ENCODE results near the gene KANSL1L.
"Not testable (repeated sequence)": the region's sequence is repeated elsewhere in the genome, so short reads cannot be mapped to it uniquely, and the experiment has no call there.

Gene KANSL1L

GRCh38 chr2:210171309-210172218, at the start of gene KANSL1L:
KANSL1L (minus strand) TSS chr2:210171409; CDS start chr2:210154582, 16,827 bp downstream.
- DNase-seq, result peak; percentile 94

- DNase-seq, result no peak
Measured at GRCh38 chr2:210215120-210215519, 43.9 kb upstream of the KANSL1L start.

GRCh38 chr2:210210185-210210584, 39.0 kb upstream of the KANSL1L start:
- no peak for DNase-seq

- DNase-seq, result no peak
Measured at GRCh38 chr2:210207929-210208328, 36.7 kb upstream of the KANSL1L start.

- no peak for DNase-seq
Measured at GRCh38 chr2:210203558-210203957, 32.3 kb upstream of the KANSL1L start.

- no peak for DNase-seq
Measured at GRCh38 chr2:210203147-210203546, 31.9 kb upstream of the KANSL1L start.

- DNase-seq, result no peak
Measured at GRCh38 chr2:210199854-210200253, 28.6 kb upstream of the KANSL1L start.

- DNase-seq, result no peak
Measured at GRCh38 chr2:210199186-210199765, 28.1 kb upstream of the KANSL1L start.

GRCh38 chr2:210198326-210198725, 27.1 kb upstream of the KANSL1L start:
- DNase-seq, result no peak

GRCh38 chr2:210197720-210198119, 26.5 kb upstream of the KANSL1L start:
- no peak for DNase-seq

- no peak for DNase-seq
Measured at GRCh38 chr2:210195101-210195852, 24.1 kb upstream of the KANSL1L start.

- DNase-seq, result no peak
Measured at GRCh38 chr2:210190345-210190744, 19.1 kb upstream of the KANSL1L start.

GRCh38 chr2:210189452-210190138, 18.4 kb upstream of the KANSL1L start:
- no peak for DNase-seq

- no peak for DNase-seq
Measured at GRCh38 chr2:210188755-210189154, 17.5 kb upstream of the KANSL1L start.

GRCh38 chr2:210188190-210188589, 17.0 kb upstream of the KANSL1L start:
- no peak for DNase-seq

- not testable (repeated sequence) for DNase-seq
Measured at GRCh38 chr2:210183936-210184335, 12.7 kb upstream of the KANSL1L start.

GRCh38 chr2:210181606-210182088, 10.4 kb upstream of the KANSL1L start:
- not testable (repeated sequence) for DNase-seq

- not testable (repeated sequence) for DNase-seq
Measured at GRCh38 chr2:210181033-210181605, 9.9 kb upstream of the KANSL1L start.

GRCh38 chr2:210180477-210180876, 9.3 kb upstream of the KANSL1L start:
- DNase-seq, result no peak

- no peak for DNase-seq
Measured at GRCh38 chr2:210179351-210179990, 8.3 kb upstream of the KANSL1L start.

- DNase-seq, result no peak
Measured at GRCh38 chr2:210177769-210178168, 6.6 kb upstream of the KANSL1L start.

- not testable (repeated sequence) for DNase-seq
Measured at GRCh38 chr2:210177115-210177514, 5.9 kb upstream of the KANSL1L start.
